Measurements from ENCODE around the gene CER1. TPM values are rescaled to one million over a fixed set of nuclear protein-coding genes. Genes with fewer than 3 reads are reported as not detected.

CER1 gene
- total and polyA plus RNA-seq, 2 of the 8 experiments (the other 6 are each of a cell fraction or from before 2014, with no cell fraction given) = 0.26 to 3.4 TPM

GRCh38 chr9:14769230-14769571 lies 46.7 kb upstream of the CER1 start (continued):
- TF ChIP-seq SIN3A (conservative IDR thresholded peaks at IDR 0.05 in 1 of 2, IDR thresholded peaks at IDR 0.05 in 1 of 2; ENCODE audit: low read depth in 1 of 2, low read length in 2 of 2) = no peak
- no peak for TF ChIP-seq HDAC2 (IDR thresholded peaks at IDR 0.05; ENCODE audit: borderline replicate concordance in 1 of 2, low read depth in 2 of 2, low read length in 2 of 2)
- TF ChIP-seq RXRA (IDR thresholded peaks at IDR 0.05; ENCODE audit: insufficient read depth, low read depth, low read length) = no peak
